ENCODE results near the gene HMCN1.

The HMCN1 gene

DNA sequence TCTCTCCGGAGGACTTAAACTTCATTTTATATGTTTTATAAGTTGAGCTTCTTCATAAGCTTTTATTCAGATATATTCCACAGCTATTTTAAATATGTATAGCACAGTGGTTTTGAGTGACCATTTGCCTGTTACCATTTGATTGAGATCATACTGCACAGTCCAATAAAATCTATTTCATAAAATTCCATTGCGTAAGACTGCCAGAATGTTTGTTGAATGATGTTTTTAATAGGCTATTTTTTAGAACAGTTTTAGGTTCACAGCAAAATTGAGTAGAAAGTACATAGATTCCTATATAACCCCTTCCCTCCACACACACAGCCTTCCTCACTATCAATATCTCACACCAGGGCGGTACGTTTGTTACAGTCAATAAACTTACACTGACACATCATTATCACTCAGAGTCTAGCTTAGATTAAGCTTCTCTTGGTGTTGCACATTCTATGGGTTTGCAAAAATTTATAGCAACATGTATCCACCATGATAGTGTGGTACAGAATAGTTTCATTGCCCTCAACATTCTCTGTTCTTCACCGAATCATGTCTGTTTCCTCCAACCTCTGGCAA, 433.0 kb downstream of the HMCN1 start:
- H3K27ac ChIP-seq = no peak overlapping the region
- no peaks in the 10 kb centered on the region for H3K4me1 ChIP-seq (ENCODE audit: low read depth, poor library complexity, severe bottlenecking)
- no peaks in the 10 kb centered on the region for H3K27me3 ChIP-seq (ENCODE audit: insufficient read depth, low read depth)
- H3K79me2 ChIP-seq (ENCODE audit: insufficient read depth, low read depth) = no peaks in the 10 kb centered on the region
- H4K20me1 ChIP-seq (ENCODE audit: insufficient read depth) = no peaks in the 10 kb centered on the region
- no peak overlapping the region for H3K4me3 ChIP-seq (IDR thresholded peaks at IDR 0.05; ENCODE audit: insufficient read depth, low read depth, low read length)
- no peak overlapping the region for H3K4me2 ChIP-seq
- H3K9ac ChIP-seq = no peak overlapping the region
- no peak overlapping the region for H2AFZ ChIP-seq (ENCODE audit: low read depth)
- H3K36me3 ChIP-seq (ENCODE audit: insufficient read depth) = no peaks in the 10 kb centered on the region
- TF ChIP-seq, protein P1, sequence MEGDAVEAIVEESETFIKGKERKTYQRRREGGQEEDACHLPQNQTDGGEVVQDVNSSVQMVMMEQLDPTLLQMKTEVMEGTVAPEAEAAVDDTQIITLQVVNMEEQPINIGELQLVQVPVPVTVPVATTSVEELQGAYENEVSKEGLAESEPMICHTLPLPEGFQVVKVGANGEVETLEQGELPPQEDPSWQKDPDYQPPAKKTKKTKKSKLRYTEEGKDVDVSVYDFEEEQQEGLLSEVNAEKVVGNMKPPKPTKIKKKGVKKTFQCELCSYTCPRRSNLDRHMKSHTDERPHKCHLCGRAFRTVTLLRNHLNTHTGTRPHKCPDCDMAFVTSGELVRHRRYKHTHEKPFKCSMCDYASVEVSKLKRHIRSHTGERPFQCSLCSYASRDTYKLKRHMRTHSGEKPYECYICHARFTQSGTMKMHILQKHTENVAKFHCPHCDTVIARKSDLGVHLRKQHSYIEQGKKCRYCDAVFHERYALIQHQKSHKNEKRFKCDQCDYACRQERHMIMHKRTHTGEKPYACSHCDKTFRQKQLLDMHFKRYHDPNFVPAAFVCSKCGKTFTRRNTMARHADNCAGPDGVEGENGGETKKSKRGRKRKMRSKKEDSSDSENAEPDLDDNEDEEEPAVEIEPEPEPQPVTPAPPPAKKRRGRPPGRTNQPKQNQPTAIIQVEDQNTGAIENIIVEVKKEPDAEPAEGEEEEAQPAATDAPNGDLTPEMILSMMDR (conservative IDR thresholded peaks at IDR 0.05; ENCODE audit: low read depth, low read length) = no peak

DNA sequence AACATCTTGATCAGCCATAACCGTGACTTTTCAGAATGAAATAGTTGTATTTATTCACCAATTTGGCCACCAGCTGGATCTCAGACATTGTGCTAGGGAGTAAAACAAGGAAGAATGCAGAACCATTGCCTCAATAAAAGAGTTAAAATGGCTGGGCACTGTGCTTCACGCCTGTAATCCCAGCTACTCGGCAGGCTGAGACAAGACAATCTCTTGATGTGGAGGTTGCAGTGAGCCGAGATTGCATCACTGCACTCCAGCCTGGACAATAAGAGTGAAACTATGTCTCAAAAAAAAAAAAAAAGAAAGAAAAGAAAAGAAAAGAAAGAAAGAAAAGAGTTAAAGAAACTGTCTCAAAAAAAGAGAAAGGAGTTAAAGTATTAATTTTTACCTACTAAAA, 441.4 kb downstream of the HMCN1 start:
- Histone ChIP-seq H3K27ac (no peak overlapping the region), H3K4me2 (no peak overlapping the region), H2AFZ (ENCODE audit: low read depth) (no peak overlapping the region), H3K36me3 (ENCODE audit: insufficient read depth) (no peaks in the 10 kb centered on the region), H3K9ac (no peak overlapping the region), H3K27me3 (ENCODE audit: insufficient read depth, low read depth) (no peaks in the 10 kb centered on the region), H3K4me1 (ENCODE audit: low read depth, poor library complexity, severe bottlenecking) (no peaks in the 10 kb centered on the region), H3K4me3 (IDR thresholded peaks at IDR 0.05; ENCODE audit: insufficient read depth, low read depth, low read length) (no peak overlapping the region), H4K20me1 (ENCODE audit: insufficient read depth) (no peaks in the 10 kb centered on the region), H3K79me2 (ENCODE audit: insufficient read depth, low read depth) (no peaks in the 10 kb centered on the region)
- TF ChIP-seq, protein P1 (conservative IDR thresholded peaks at IDR 0.05; ENCODE audit: low read depth, low read length) = no peak

DNA sequence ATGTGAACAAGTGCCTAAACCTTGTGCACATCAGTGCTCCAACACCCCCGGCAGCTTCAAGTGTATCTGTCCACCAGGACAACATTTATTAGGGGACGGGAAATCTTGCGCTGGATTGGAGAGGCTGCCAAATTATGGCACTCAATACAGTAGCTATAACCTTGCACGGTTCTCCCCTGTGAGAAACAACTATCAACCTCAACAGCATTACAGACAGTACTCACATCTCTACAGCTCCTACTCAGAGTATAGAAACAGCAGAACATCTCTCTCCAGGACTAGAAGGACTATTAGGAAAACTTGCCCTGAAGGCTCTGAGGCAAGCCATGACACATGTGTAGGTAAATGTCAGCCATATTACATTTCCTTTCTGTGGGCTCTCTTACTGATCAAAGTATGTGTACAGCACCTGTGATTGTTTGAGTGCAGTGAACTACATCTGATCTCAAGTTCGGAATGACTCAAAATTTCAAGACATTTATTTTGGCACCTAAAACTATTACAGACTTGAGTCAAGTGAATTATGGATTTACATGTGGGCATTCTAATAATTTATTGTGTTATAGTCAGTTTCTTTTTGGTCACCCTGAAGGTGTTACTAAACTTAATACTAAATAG, 444.3 kb downstream of the HMCN1 start:
- no peaks in the 10 kb centered on the region for H3K36me3 ChIP-seq (ENCODE audit: insufficient read depth)
- peaks cover 7% of the 10 kb centered on the region for H3K4me1 ChIP-seq (ENCODE audit: low read depth, poor library complexity, severe bottlenecking)
- no peak overlapping the region for H3K27ac ChIP-seq
- H3K79me2 ChIP-seq (ENCODE audit: insufficient read depth, low read depth) = no peaks in the 10 kb centered on the region
- H3K27me3 ChIP-seq (ENCODE audit: insufficient read depth, low read depth) = no peaks in the 10 kb centered on the region
- no peaks in the 10 kb centered on the region for H4K20me1 ChIP-seq (ENCODE audit: insufficient read depth)
- no peak overlapping the region for H3K4me3 ChIP-seq (IDR thresholded peaks at IDR 0.05; ENCODE audit: insufficient read depth, low read depth, low read length)
- H3K9ac ChIP-seq = no peak overlapping the region
- TF ChIP-seq, protein P1 (conservative IDR thresholded peaks at IDR 0.05; ENCODE audit: low read depth, low read length) = no peak
- H2AFZ ChIP-seq (ENCODE audit: low read depth) = no peak overlapping the region
- no peak overlapping the region for H3K4me2 ChIP-seq

DNA sequence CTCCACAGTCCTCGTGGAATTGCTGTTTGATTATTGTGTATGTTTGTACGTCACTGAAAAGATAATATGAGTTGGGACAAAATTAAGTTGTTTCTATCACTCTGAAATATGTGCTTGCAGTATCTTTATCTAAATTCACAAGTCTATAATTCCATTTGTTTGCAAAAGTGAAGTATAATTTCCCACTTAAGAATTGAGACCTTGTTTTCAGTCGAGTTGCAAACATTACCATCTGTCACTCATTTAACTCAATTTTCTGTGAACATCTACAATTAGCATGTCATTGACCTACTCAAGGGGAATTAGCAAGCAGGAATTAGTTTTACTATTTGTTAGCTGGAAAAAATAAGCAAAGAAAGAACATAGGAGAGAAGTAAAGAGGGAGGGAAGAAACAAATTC, 445.0 kb downstream of the HMCN1 start:
- H3K4me1 ChIP-seq (ENCODE audit: low read depth, poor library complexity, severe bottlenecking) = peaks cover 14% of the 10 kb centered on the region
- no peak overlapping the region for H2AFZ ChIP-seq (ENCODE audit: low read depth)
- H3K4me2 ChIP-seq = no peak overlapping the region
- no peaks in the 10 kb centered on the region for H3K36me3 ChIP-seq (ENCODE audit: insufficient read depth)
- H3K9ac ChIP-seq = no peak overlapping the region
- TF ChIP-seq, protein P1 (conservative IDR thresholded peaks at IDR 0.05; ENCODE audit: low read depth, low read length) = no peak
- H4K20me1 ChIP-seq (ENCODE audit: insufficient read depth) = no peaks in the 10 kb centered on the region
- H3K27me3 ChIP-seq (ENCODE audit: insufficient read depth, low read depth) = no peaks in the 10 kb centered on the region
- H3K79me2 ChIP-seq (ENCODE audit: insufficient read depth, low read depth) = no peaks in the 10 kb centered on the region
- no peak overlapping the region for H3K27ac ChIP-seq
- no peak overlapping the region for H3K4me3 ChIP-seq (IDR thresholded peaks at IDR 0.05; ENCODE audit: insufficient read depth, low read depth, low read length)

Data from KMS-11 (cell line).